Transverse colon (tissue), 4 donors: ENCODE measurements around the gene DOCK10.

ENCODE experiments used
- CTCF ChIP-seq, 5 experiments: fragments of 200-600 bp in 3 of 5; fragments of 450-650 bp in 2 of 5; sonication (generic) in 3 of 5; IDR thresholded peaks; 1 replicate in 2 of 5; 2 replicates in 3 of 5; pipeline ENCODE4 v1.5.1; 2016 to 2017; ENCODE audit warnings: antibody characterized with exemption in 5 of 5, inconsistent platforms in 3 of 5, mild to moderate bottlenecking in 2 of 5, moderate library complexity in 1 of 5
- EP300 ChIP-seq: sonication (generic); formaldehyde crosslinking; IDR thresholded peaks from one replicate; pipeline ENCODE4 v1.6.1; 2017; ENCODE audit warnings: antibody characterized with exemption, low read depth
- POLR2A ChIP-seq: fragments of 450-650 bp; IDR thresholded peaks from one replicate; pipeline ENCODE4 v1.6.1; 2016; ENCODE audit warnings: antibody characterized with exemption, mild to moderate bottlenecking, moderate library complexity
- POLR2AphosphoS5 ChIP-seq, 3 donors: sonication (generic); formaldehyde crosslinking; IDR thresholded peaks; one replicate each; pipeline ENCODE4 v1.6.1; 2016; ENCODE audit warnings: antibody characterized with exemption in 3 of 3

- no peak for TF ChIP-seq CTCF (IDR thresholded peaks at IDR 0.05)
- TF ChIP-seq POLR2AphosphoS5 (IDR thresholded peaks at IDR 0.05) = peak; percentile 14 to 78 (median 71)
- TF ChIP-seq POLR2A = peak; percentile 57
- TF ChIP-seq EP300 = no peak
Observed at GRCh38 chr2:224946895-224947294, 95.4 kb downstream of the DOCK10 start.
